Immature natural killer cell (primary cell): ENCODE measurements around the gene POLL. TPM values are rescaled to one million over a fixed set of nuclear protein-coding genes. Genes with fewer than 3 reads are reported as not detected.
A peak's percentile ranks its signal among the peaks of the same experiment; 100 is the strongest.

Source experiments
- DNase-seq, 3 donors: peaks; one replicate each; pipeline ENCODE4 v3.0.0; 2022; ENCODE audit warnings: mixed read lengths in 1 of 3
- H3K27ac Mint-ChIP-seq, 6 donors: one replicate each; pipeline ENCODE4 v1.8.0; 2020; ENCODE audit warnings: mixed read lengths in 6 of 6, mild to moderate bottlenecking in 5 of 6, inconsistent platforms in 4 of 6, moderate library complexity in 3 of 6
- H3K27me3 Mint-ChIP-seq, 3 donors: one replicate each; pipeline ENCODE4 v1.8.0; 2020 to 2021; ENCODE audit warnings: low read depth in 3 of 3, mild to moderate bottlenecking in 3 of 3, mixed read lengths in 3 of 3, moderate library complexity in 3 of 3, inconsistent platforms in 1 of 3
- H3K36me3 Mint-ChIP-seq, 3 donors: one replicate each; pipeline ENCODE4 v1.8.0; 2020; ENCODE audit warnings: mixed read lengths in 3 of 3, inconsistent platforms in 2 of 3, mild to moderate bottlenecking in 2 of 3
- H3K4me1 Mint-ChIP-seq, 2 donors: one replicate each; pipeline ENCODE4 v1.8.0; 2020; ENCODE audit warnings: inconsistent platforms in 2 of 2, mild to moderate bottlenecking in 2 of 2, mixed read lengths in 2 of 2, moderate library complexity in 1 of 2
- H3K4me3 Mint-ChIP-seq, 5 donors: one replicate each; pipeline ENCODE4 v1.8.0; 2020; ENCODE audit warnings: mild to moderate bottlenecking in 5 of 5, mixed read lengths in 5 of 5, inconsistent platforms in 3 of 5, moderate library complexity in 3 of 5
- H3K9me3 Mint-ChIP-seq, 6 donors: one replicate each; pipeline ENCODE4 v1.8.0; 2020; ENCODE audit warnings: mild to moderate bottlenecking in 6 of 6, mixed read lengths in 6 of 6, inconsistent platforms in 4 of 6, moderate library complexity in 3 of 6
- polyA plus RNA-seq, 3 donors: library from polyadenylated mRNA; unstranded; fragments of 300-500 nt; fragmentation: Illumina TruSeq; gene quantifications; one replicate each; pipeline ENCODE4 v1.2.3, GENCODE V29; 2021

The POLL gene
- polyA plus RNA-seq, 3 donors from 2014 or later = 11.7 to 15.5 (median 12.2) TPM

GRCh38 chr10:101566333-101567164 lies 21.5 kb downstream of the POLL start:
- no peak for DNase-seq
- Mint-ChIP-seq H3K4me3 (peak overlapping the region in 1 of 5 donors; percentile 27), H3K4me1 (peaks cover 9 to 15% of the 10 kb centered on the region in 2 donors), H3K27ac (no peak overlapping the region), H3K9me3 (no peaks in the 10 kb centered on the region), H3K27me3 (peaks cover 15 to 34% (median 15%) of the 10 kb centered on the region in 3 donors), H3K36me3 (peaks cover 0 to 3% (median 0%) of the 10 kb centered on the region in 3 donors)

GRCh38 chr10:101565936-101566332 lies 22.1 kb downstream of the POLL start:
- Mint-ChIP-seq H3K36me3 (peaks cover 0 to 3% (median 0%) of the 10 kb centered on the region in 3 donors), H3K4me3 (no peak overlapping the region), H3K27me3 (peaks cover 13 to 34% (median 15%) of the 10 kb centered on the region in 3 donors), H3K9me3 (no peaks in the 10 kb centered on the region), H3K27ac (no peak overlapping the region), H3K4me1 (peaks cover 9 to 13% of the 10 kb centered on the region in 2 donors)
- no peak for DNase-seq

- peaks cover 12 to 35% (median 15%) of the 10 kb centered on the region in 3 donors for H3K27me3 Mint-ChIP-seq
- H3K4me1 Mint-ChIP-seq = peaks cover 9 to 12% of the 10 kb centered on the region in 2 donors
- no peak overlapping the region for H3K27ac Mint-ChIP-seq
- peaks cover 0 to 3% (median 0%) of the 10 kb centered on the region in 3 donors for H3K36me3 Mint-ChIP-seq
- no peaks in the 10 kb centered on the region for H3K9me3 Mint-ChIP-seq
- DNase-seq = no peak
- H3K4me3 Mint-ChIP-seq = no peak overlapping the region
These were observed 22.6 kb downstream of the POLL start for GRCh38 chr10:101565370-101565900.

GRCh38 chr10:101564490-101564991 lies 23.5 kb downstream of the POLL start:
- no peaks in the 10 kb centered on the region for H3K9me3 Mint-ChIP-seq
- peaks cover 0 to 3% (median 0%) of the 10 kb centered on the region in 3 donors for H3K36me3 Mint-ChIP-seq
- H3K27me3 Mint-ChIP-seq = peaks cover 14 to 35% (median 15%) of the 10 kb centered on the region in 3 donors
- no peak for DNase-seq
- no peak overlapping the region for H3K4me3 Mint-ChIP-seq
- no peak overlapping the region for H3K27ac Mint-ChIP-seq
- peaks cover 9 to 10% of the 10 kb centered on the region in 2 donors for H3K4me1 Mint-ChIP-seq

GRCh38 chr10:101563497-101564040 lies 24.5 kb downstream of the POLL start:
- peaks cover 11 to 29% (median 18%) of the 10 kb centered on the region in 3 donors for H3K27me3 Mint-ChIP-seq
- DNase-seq = no peak
- no peaks in the 10 kb centered on the region for H3K9me3 Mint-ChIP-seq
- H3K36me3 Mint-ChIP-seq = peaks cover 0 to 3% (median 0%) of the 10 kb centered on the region in 3 donors
- no peak overlapping the region for H3K27ac Mint-ChIP-seq
- H3K4me1 Mint-ChIP-seq = peaks cover 13 to 16% of the 10 kb centered on the region in 2 donors
- no peak overlapping the region for H3K4me3 Mint-ChIP-seq

- H3K4me3 Mint-ChIP-seq = no peak overlapping the region
- no peak overlapping the region for H3K27ac Mint-ChIP-seq
- H3K36me3 Mint-ChIP-seq = peaks cover 0 to 3% (median 0%) of the 10 kb centered on the region in 3 donors
- peaks cover 12 to 23% (median 16%) of the 10 kb centered on the region in 3 donors for H3K27me3 Mint-ChIP-seq
- DNase-seq = no peak
- peaks cover 18 to 22% of the 10 kb centered on the region in 2 donors for H3K4me1 Mint-ChIP-seq
- H3K9me3 Mint-ChIP-seq = no peaks in the 10 kb centered on the region
These were observed 25.1 kb downstream of the POLL start for GRCh38 chr10:101563007-101563406.

- DNase-seq = no peak
- Mint-ChIP-seq H3K36me3 (peaks cover 0 to under 1% (median 0%) of the 10 kb centered on the region in 3 donors), H3K9me3 (no peaks in the 10 kb centered on the region), H3K27me3 (peaks cover 14 to 17% (median 14%) of the 10 kb centered on the region in 3 donors), H3K4me3 (peak overlapping the region in 1 of 5 donors; percentile 33), H3K4me1 (peaks cover 23 to 29% of the 10 kb centered on the region in 2 donors), H3K27ac (no peak overlapping the region)
These were observed 25.8 kb downstream of the POLL start for GRCh38 chr10:101562231-101562630.

GRCh38 chr10:101561068-101561915 lies 26.8 kb downstream of the POLL start:
- Mint-ChIP-seq H3K4me3 (no peak overlapping the region), H3K27ac (no peak overlapping the region), H3K4me1 (peaks cover 20 to 25% of the 10 kb centered on the region in 2 donors), H3K9me3 (no peaks in the 10 kb centered on the region), H3K36me3 (no peaks in the 10 kb centered on the region), H3K27me3 (peaks cover 12 to 16% (median 14%) of the 10 kb centered on the region in 3 donors)
- no peak for DNase-seq

GRCh38 chr10:101560298-101561067 lies 27.6 kb downstream of the POLL start:
- H3K4me1 Mint-ChIP-seq = peaks cover 20 to 24% of the 10 kb centered on the region in 2 donors
- H3K4me3 Mint-ChIP-seq = no peak overlapping the region
- peaks cover 0 to 3% (median 0%) of the 10 kb centered on the region in 3 donors for H3K36me3 Mint-ChIP-seq
- no peaks in the 10 kb centered on the region for H3K9me3 Mint-ChIP-seq
- DNase-seq = no peak
- peaks cover 10 to 16% (median 11%) of the 10 kb centered on the region in 3 donors for H3K27me3 Mint-ChIP-seq
- no peak overlapping the region for H3K27ac Mint-ChIP-seq

- Mint-ChIP-seq H3K36me3 (peaks cover 0 to 8% (median 5%) of the 10 kb centered on the region in 3 donors), H3K4me1 (peaks cover 20 to 24% of the 10 kb centered on the region in 2 donors), H3K27me3 (peaks cover 9 to 11% (median 10%) of the 10 kb centered on the region in 3 donors), H3K4me3 (no peak overlapping the region), H3K9me3 (no peaks in the 10 kb centered on the region), H3K27ac (peak overlapping the region in 1 of 6 donors; percentile 65)
- DNase-seq = no peak
These were observed 28.3 kb downstream of the POLL start for GRCh38 chr10:101559596-101560297.

GRCh38 chr10:101558671-101559595 lies 29.1 kb downstream of the POLL start:
- Mint-ChIP-seq H3K4me1 (peaks cover 20 to 24% of the 10 kb centered on the region in 2 donors), H3K27ac (peak overlapping the region in 1 of 6 donors; percentile 65), H3K36me3 (peaks cover 0 to 15% (median 7%) of the 10 kb centered on the region in 3 donors), H3K27me3 (peaks cover 7 to 11% (median 10%) of the 10 kb centered on the region in 3 donors), H3K4me3 (peak overlapping the region in 1 of 5 donors; percentile 39), H3K9me3 (no peaks in the 10 kb centered on the region)
- DNase-seq = no peak
